Neuronal stem cell (in vitro differentiated cells): ENCODE results near the gene TRIM49D1.
"Not testable (repeated sequence)": the region's sequence is repeated elsewhere in the genome, so short reads cannot be mapped to it uniquely, and the experiment has no call there.

Experiments used
- DNase-seq: peaks from one replicate; pipeline ENCODE4 v3.0.0-alpha.2; 2013; ENCODE audit warnings: low spot score
- H2AFZ ChIP-seq: one replicate; pipeline ENCODE4 v1.6.1; 2013; ENCODE audit warnings: mild to moderate bottlenecking, low read length, inconsistent platforms
- H2AK5ac ChIP-seq: 2 replicates; pipeline ENCODE4 v1.6.1; 2013; ENCODE audit warnings: low read depth, mild to moderate bottlenecking, inconsistent platforms, low read length, moderate library complexity, mixed read lengths
- H2BK120ac ChIP-seq: 2 replicates; pipeline ENCODE4 v1.6.1; 2013; ENCODE audit warnings: low read depth, mild to moderate bottlenecking, inconsistent platforms, low read length, moderate library complexity, mixed read lengths
- H2BK12ac ChIP-seq: one replicate; pipeline ENCODE4 v1.6.1; 2013; ENCODE audit warnings: low read length, inconsistent platforms
- H2BK15ac ChIP-seq: 2 replicates; pipeline ENCODE4 v1.6.1; 2013; ENCODE audit warnings: mild to moderate bottlenecking, low read length, inconsistent platforms, mixed read lengths
- H2BK5ac ChIP-seq: one replicate; pipeline ENCODE4 v1.6.1; 2013; ENCODE audit warnings: inconsistent platforms, mild to moderate bottlenecking, low read length, moderate library complexity
- H3K14ac ChIP-seq: one replicate; pipeline ENCODE4 v1.6.1; 2013; ENCODE audit warnings: low read length, inconsistent platforms
- H3K18ac ChIP-seq: 2 replicates; pipeline ENCODE4 v1.6.1; 2013; ENCODE audit warnings: low read length, inconsistent platforms
- H3K23ac ChIP-seq: 2 replicates; pipeline ENCODE4 v1.6.1; 2013; ENCODE audit warnings: low read depth, mild to moderate bottlenecking, mixed read lengths, low read length, inconsistent platforms; ENCODE audit not compliant: poor library complexity
- H3K27ac ChIP-seq: replicated peaks from 3 replicates; pipeline ENCODE4 v1.5.1; 2013; ENCODE audit warnings: low read length, inconsistent platforms
- H3K27me3 ChIP-seq, 3 experiments: 2 replicates each; pipeline ENCODE4 v1.6.1; 2013; ENCODE audit warnings: low read length in 3 of 3, mild to moderate bottlenecking in 2 of 3, inconsistent platforms in 1 of 3, low read depth in 1 of 3, mixed read lengths in 1 of 3, moderate library complexity in 1 of 3; ENCODE audit not compliant: control insufficient read depth in 3 of 3, insufficient read depth in 3 of 3
- H3K36me3 ChIP-seq, 2 donors: replicated peaks in 1 of 2; 2 replicates each; pipeline ENCODE4 v1.6.1; 2013; ENCODE audit warnings: low read length in 2 of 2; ENCODE audit not compliant: control insufficient read depth in 2 of 2, insufficient read depth in 2 of 2
- H3K4ac ChIP-seq: 2 replicates; pipeline ENCODE4 v1.6.1; 2013; ENCODE audit warnings: inconsistent platforms, mild to moderate bottlenecking, low read length, moderate library complexity
- H3K4me1 ChIP-seq, 2 donors: 1 replicate in 1 of 2; 2 replicates in 1 of 2; pipeline ENCODE4 v1.6.1; 2013; ENCODE audit warnings: low read length in 2 of 2, low read depth in 1 of 2; ENCODE audit not compliant: control insufficient read depth in 2 of 2, insufficient read depth in 1 of 2
- H3K4me2 ChIP-seq: one replicate; pipeline ENCODE4 v1.6.1; 2013; ENCODE audit warnings: mild to moderate bottlenecking, low read length, inconsistent platforms; ENCODE audit not compliant: insufficient read depth, poor library complexity, severe bottlenecking
- H3K4me3 ChIP-seq, 2 donors: 2 replicates each; pipeline ENCODE4 v1.5.1; 2013; ENCODE audit warnings: low read length in 2 of 2, mild to moderate bottlenecking in 2 of 2, inconsistent platforms in 1 of 2, moderate library complexity in 1 of 2
- H3K79me1 ChIP-seq: one replicate; pipeline ENCODE4 v1.6.1; 2013; ENCODE audit warnings: low read depth, mild to moderate bottlenecking, inconsistent platforms, low read length, moderate library complexity
- H3K9ac ChIP-seq: one replicate; pipeline ENCODE4 v1.6.1; 2013; ENCODE audit warnings: mild to moderate bottlenecking, low read depth, low read length, inconsistent platforms; ENCODE audit not compliant: poor library complexity
- H3K9me3 ChIP-seq, 2 donors: replicated peaks in 1 of 2; 2 replicates each; pipeline versions ENCODE3 to v1.6.1; 2013; ENCODE audit warnings: low read length in 2 of 2, mild to moderate bottlenecking in 2 of 2, inconsistent platforms in 1 of 2, low read depth in 1 of 2, mixed read lengths in 1 of 2, moderate library complexity in 1 of 2; ENCODE audit not compliant: control insufficient read depth in 2 of 2, insufficient read depth in 1 of 2
- H4K8ac ChIP-seq: one replicate; pipeline ENCODE4 v1.6.1; 2013; ENCODE audit warnings: low read depth, mild to moderate bottlenecking, inconsistent platforms, low read length, moderate library complexity
- H4K91ac ChIP-seq: one replicate; pipeline ENCODE4 v1.6.1; 2013; ENCODE audit warnings: low read length, low read depth, mild to moderate bottlenecking, inconsistent platforms; ENCODE audit not compliant: poor library complexity
- WGBS, 2 donors: extraction: QIAGEN DNeasy Blood & Tissue Kit; methylation state at CpG; one replicate each; pipeline ENCODE4 v1.1.7; 2013; ENCODE audit warnings: missing lambda C conversion rate in 2 of 2, mixed read lengths in 1 of 2; ENCODE audit not compliant: insufficient read length in 2 of 2, insufficient replicate concordance in 1 of 2; ENCODE audit errors: extremely low coverage in 2 of 2; 5-methylcytosine and 5-hydroxymethylcytosine counted together

TRIM49D1 gene

GRCh38 chr11:89900809-89901208 is 21.2 kb downstream of the TRIM49D1 start:
- not testable (repeated sequence) for H4K91ac ChIP-seq, H2BK5ac ChIP-seq, H3K4me3 ChIP-seq, DNase-seq, H3K36me3 ChIP-seq, H2AK5ac ChIP-seq, H4K8ac ChIP-seq, H3K14ac ChIP-seq, H3K23ac ChIP-seq, H3K27ac ChIP-seq, H3K4me2 ChIP-seq, H2AFZ ChIP-seq, H3K27me3 ChIP-seq, H3K18ac ChIP-seq, H3K79me1 ChIP-seq, H3K4me1 ChIP-seq, H2BK15ac ChIP-seq, H3K9me3 ChIP-seq, H2BK12ac ChIP-seq, H3K9ac ChIP-seq, H3K4ac ChIP-seq, H2BK120ac ChIP-seq
- whole genome bisulfite sequencing, 2 donors = no CpG with 5 or more reads among the region's 14 CpGs

GRCh38 chr11:89893245-89893644 is 28.8 kb downstream of the TRIM49D1 start:
- not testable (repeated sequence) for H2BK5ac ChIP-seq, H3K9ac ChIP-seq, H3K36me3 ChIP-seq, H3K4ac ChIP-seq, H4K91ac ChIP-seq, H3K27me3 ChIP-seq, H3K23ac ChIP-seq, H3K4me3 ChIP-seq, H2BK15ac ChIP-seq, H3K4me1 ChIP-seq, H3K4me2 ChIP-seq, H2AK5ac ChIP-seq, H2BK12ac ChIP-seq, H3K27ac ChIP-seq, H3K18ac ChIP-seq, H3K14ac ChIP-seq, H2AFZ ChIP-seq, H4K8ac ChIP-seq, H2BK120ac ChIP-seq, H3K9me3 ChIP-seq, H3K79me1 ChIP-seq, DNase-seq
- no CpG with 5 or more reads among the region's 3 CpGs for WGBS, 2 donors

DNA sequence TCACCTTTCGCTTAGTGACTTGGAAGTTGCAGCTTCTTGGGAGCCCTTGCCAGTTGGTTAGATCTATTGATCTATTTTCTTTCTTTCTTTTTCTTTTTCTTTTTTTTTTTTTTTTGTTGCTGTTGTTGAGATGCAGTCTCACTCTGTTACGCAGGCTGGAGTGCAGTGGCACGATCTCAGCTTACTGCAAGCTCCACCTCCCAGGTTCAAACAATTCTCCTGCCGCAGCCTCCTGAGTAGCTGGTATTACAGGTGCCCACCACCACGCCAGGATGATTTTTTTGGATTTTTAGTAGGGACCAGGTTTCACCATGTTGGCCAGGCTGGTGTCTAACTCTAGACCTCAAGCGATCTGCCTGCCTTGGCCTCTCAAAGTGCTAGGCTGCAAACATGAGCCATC is 44.5 kb downstream of the TRIM49D1 start:
- not testable (repeated sequence) for H3K9ac ChIP-seq, DNase-seq, H3K4me2 ChIP-seq, H3K27me3 ChIP-seq, H2BK5ac ChIP-seq, H3K27ac ChIP-seq, H3K18ac ChIP-seq, H3K79me1 ChIP-seq, H3K4ac ChIP-seq, H3K14ac ChIP-seq, H4K8ac ChIP-seq, H3K9me3 ChIP-seq, H3K23ac ChIP-seq, H2AK5ac ChIP-seq, H2BK15ac ChIP-seq, H2AFZ ChIP-seq, H2BK120ac ChIP-seq, H2BK12ac ChIP-seq, H3K36me3 ChIP-seq, H4K91ac ChIP-seq, H3K4me1 ChIP-seq, H3K4me3 ChIP-seq
- WGBS, 2 donors = no CpG with 5 or more reads among the region's 6 CpGs

DNA sequence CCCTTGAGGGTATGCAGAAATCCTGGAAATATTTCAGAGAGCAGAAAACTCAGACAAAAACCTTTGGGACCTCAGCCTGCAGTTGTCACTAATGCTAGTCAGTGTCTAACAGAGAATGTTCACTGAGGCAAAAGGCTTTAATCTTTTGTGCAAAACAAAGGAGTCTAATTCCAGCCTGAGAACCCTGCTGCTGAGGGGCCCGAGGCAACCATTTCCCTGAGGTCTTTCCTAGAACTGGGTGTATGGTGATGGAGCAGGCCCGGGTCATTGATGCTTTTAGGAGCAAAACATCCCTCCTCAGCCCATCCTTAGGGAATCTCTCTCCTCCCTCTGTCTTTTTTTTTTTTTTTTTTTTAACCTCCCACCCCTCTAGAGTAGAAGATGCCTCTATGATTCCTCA is 49.5 kb downstream of the TRIM49D1 start:
- H3K9ac ChIP-seq = not testable (repeated sequence)

More for the DNA sequence above, 49.5 kb downstream of the TRIM49D1 start:
- H3K4me2 ChIP-seq, H3K27ac ChIP-seq, H3K79me1 ChIP-seq, H3K14ac ChIP-seq, H3K4me1 ChIP-seq, DNase-seq, H2AFZ ChIP-seq, H3K27me3 ChIP-seq, H4K8ac ChIP-seq, H3K23ac ChIP-seq, H3K4ac ChIP-seq, H3K36me3 ChIP-seq, H2AK5ac ChIP-seq, H3K4me3 ChIP-seq, H2BK12ac ChIP-seq, H4K91ac ChIP-seq, H2BK120ac ChIP-seq, H2BK5ac ChIP-seq, H3K18ac ChIP-seq, H3K9me3 ChIP-seq, H2BK15ac ChIP-seq: not testable (repeated sequence)
- no CpG with 5 or more reads among the region's 2 CpGs for WGBS, 2 donors
